HG03521 (cell line): Measurements from ENCODE around the gene CLIP3.
"Not testable (repeated sequence)": the region's sequence is repeated elsewhere in the genome, so short reads cannot be mapped to it uniquely, and the experiment has no call there.

Source experiments
- ATAC-seq: cut with Tn5 transposase; IDR thresholded peaks from one replicate; pipeline ENCODE4 v1.9.1; 2021; ENCODE audit warnings: mild to moderate bottlenecking, moderate library complexity; ENCODE audit not compliant: unreplicated experiment

CLIP3 gene

DNA sequence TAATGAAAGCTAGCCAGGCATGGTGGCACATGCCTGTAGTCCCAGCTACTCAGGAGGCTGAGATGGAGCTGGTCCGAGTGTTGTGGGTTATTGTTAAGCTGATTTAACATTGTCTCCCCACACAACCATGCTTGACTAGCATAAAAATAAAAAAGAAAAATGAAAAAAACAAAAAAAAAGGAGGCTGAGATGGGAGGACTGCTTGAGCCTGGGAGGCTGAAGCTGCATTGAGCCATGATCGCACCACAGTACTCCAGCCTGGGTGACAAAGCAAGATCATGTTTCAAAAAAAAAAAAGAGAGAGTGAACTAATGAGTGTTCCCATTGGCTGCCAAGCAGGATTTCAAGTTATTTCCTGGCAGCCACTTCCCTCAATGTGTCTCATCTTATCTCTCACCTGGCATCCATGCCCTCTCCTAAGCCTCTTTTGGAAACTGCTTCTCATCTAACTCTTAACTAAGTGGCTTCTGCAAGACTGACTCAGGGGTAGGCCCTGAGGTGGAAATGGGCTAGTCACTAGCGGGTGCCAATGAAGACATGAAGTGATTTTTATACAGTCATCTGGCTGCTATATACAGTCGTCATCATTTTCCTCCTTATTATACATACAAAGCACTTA, 16.5 kb upstream of the CLIP3 start:
- ATAC-seq: no peak

DNA sequence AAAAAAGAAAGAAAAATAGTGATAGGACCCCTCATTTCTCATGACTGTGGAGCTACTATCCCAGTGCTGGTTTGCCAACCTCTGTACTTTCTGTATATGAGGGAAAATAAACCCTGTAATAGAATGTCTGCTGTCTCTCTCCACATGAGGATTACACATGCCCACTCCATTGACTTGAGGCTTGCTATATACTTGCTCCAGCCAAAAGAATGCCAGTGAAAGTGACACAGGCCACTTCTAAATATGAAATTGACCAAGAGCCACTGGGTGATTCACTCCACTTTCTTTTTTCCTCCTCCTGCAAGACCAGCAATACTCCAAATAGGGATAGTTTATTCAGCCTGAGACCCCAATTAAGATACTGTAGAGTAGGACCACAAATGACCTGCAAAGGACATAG, 15.2 kb upstream of the CLIP3 start:
- no peak for ATAC-seq

DNA sequence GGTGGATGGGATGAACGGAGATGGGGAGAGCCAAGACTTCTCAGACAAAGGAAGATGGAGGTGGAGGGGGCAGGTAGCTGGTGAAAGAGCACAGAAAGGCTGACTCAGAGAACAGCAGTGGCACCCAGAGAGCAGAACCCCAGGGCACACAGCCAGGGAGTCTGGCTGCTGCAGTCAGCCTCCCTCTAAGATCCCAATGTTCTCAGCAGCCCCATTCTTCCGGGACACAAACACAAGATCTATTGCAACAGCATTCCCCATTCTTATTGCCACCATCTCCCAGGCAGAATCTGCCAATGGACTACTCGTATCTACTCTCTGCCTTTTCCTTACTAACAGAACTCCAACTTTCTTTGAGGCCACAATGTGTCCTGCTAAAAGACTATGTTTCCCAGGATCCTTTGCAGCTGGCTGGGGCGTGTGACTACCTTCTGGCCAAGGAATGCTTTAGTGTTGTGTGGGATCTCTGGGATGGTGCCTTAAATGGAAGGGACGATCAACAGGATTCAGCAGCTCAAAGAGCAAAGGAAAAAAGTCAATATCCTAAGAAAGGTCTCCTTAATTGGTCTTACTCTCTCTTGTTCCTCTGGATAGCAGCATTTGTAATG, 13.9 kb upstream of the CLIP3 start:
- ATAC-seq: no peak

DNA sequence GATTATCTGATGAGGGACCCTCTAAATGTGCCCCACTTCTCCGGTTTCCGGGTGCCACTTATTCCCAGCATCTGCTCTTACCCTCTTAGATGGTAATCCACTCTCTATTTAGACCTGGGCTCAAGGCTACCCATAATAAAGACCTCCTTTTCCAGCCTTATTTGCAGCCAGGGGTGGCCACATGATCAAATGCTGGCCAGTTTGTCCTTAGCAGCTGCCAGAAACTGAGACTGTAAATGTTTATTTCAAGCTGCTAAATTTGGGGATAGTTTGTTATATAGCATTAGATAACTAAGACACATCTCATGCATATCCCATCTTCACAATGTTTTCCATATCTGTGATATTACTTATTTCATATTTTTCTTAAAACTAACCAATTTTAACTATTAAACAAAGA, 11.3 kb upstream of the CLIP3 start:
- ATAC-seq: no peak

DNA sequence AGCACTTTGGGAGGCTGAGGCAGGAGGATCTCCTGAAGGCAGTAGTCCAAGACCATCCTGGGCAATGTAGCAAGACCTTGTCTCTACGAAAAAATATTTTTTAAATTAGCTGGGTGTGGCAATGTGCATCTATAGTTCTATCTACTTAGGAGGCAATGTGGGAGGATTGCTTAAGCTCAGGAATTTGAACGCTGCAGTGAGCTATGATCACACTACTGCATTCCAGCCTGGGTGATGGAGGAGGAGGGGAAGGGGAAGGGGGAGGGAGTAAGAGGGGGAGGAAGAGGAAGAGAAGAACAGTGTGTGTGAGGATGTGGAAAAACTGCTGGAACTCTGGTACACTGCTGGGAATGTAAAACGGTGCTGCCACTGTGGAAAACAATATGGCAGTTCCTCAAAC, 9.2 kb upstream of the CLIP3 start:
- ATAC-seq: no peak

DNA sequence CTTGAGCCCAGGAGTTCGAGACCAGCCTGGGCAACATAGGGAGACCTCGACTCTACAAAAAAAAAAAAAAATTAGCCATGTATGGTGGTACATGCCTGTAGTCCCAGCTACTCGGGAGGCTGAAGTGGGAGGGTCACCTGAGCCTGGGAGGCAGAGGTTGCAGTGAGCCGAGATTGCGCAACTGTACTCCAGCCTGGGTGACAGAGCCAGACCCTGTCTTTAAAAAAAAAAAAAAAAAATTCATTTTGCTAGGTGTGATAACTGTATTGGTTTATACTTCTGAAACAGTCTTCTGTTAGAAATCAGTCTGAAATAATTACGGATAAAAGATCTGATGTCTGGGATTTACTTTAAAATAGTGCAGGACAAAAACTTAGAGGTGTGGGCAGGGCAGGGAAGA, 8.4 kb upstream of the CLIP3 start:
- ATAC-seq: not testable (repeated sequence)

DNA sequence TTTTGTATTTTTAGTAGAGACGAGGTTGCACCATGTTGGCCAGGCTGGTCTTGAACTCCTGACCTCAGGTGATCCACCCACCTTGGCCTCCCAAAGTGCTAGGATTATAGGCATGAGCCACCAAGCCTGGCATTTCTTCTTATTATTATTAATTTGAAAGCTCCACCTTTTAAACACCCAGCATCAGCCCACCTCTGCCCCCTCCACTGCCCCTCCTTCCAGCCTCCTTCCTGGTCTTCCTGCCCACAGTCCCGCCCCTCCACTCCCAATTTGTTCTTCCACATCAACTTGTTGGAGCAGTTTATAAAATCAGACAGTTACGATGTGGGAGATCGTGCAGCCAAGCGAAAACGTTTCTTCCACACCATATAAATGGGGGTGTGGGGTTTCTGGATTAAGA, 7.8 kb upstream of the CLIP3 start:
- ATAC-seq: no peak

DNA sequence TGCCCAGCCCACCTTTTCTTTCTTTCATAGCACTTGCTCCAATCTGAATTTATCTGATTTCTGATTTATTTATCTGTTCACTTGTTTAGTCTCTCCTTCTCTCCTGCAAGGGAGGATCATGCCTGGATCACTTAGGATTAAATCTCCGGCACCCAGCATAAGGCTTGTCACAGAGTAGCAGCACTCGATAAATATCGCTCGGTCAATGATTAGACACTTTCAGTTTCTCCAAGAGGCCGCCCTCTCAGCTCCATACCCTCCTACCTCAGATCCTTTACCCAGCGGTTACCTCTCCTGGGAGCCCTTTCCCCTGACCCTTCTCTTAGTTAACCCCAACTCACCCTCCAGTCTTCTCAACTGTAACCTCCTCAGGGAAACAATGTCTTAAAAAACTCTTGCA, 1.4 kb downstream of the CLIP3 start:
- no peak for ATAC-seq

DNA sequence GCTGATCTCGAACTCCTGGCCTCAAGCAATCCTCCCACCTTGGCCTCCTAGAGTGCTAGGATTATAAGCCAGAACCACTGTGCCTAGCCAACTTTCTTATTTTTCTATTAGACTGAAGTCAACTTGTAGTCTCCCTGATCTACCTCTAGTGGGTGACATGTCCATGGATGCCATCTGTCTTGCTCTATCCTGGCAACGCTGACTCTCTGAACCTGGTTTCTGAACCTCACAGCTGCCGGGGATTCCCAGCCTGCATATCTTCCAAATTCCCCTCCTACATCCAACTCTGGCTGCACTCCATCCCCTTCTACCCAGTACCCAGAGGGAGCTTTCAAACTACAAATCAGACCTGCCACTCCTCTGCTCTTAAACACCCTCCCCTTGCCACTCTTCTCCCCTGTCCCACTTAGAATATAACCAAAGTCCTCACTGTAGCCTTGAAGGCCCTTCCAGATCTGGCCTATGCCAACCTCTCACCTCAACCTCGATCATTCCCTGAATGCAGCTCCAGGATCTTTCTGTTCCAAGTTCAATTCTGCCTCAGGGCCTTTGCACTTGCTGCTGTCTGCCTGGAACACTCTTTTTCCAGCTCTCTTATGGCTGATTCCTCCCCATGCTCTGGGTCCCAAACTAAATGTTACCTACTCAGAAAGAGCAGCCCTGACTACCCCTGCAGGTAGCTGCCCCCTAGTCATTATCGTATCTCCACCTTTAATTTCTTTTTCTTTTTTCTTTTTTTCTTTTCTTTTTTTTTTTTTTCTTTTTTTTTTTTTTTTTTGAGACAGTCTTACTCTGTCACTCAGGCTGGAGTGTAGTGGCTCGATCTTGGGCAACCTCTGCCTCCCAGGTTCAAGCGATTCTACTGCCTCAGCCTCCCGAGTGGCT, 2.2 kb downstream of the CLIP3 start:
- ATAC-seq: no peak

DNA sequence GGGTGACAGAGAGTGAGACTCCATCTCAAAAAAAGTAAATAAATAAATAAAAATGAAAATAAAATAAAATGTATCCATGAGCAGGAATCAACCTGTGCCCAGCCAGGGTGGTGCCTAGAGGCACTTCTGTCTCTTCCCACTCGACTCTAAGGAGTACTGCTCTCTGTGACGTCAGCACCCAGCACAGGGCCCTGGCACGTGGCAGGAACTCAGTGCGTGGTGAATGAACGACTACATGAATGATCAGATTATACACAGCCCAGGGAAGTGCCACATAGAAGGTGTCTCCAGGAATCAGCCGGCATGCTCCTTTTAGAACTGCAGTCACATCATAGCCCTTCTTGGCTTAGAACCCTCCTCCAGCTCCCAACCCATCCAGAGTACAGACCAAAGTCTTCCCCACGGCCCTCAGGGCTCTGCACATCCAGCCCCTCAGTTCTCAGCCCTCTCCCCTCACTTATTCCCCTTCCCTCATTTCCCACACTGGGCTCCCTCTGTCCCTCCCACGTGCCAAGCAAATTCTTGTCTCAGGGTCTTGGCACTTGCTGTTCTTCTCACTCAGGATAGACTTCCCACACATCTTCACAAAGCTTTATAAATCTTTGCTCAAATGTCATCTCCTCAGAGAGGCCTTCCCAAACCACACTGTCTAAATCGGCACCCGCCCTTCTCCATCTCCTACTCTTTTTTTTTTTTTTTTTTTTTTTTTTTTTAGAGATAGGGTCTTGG, 4.2 kb downstream of the CLIP3 start:
- no peak for ATAC-seq

DNA sequence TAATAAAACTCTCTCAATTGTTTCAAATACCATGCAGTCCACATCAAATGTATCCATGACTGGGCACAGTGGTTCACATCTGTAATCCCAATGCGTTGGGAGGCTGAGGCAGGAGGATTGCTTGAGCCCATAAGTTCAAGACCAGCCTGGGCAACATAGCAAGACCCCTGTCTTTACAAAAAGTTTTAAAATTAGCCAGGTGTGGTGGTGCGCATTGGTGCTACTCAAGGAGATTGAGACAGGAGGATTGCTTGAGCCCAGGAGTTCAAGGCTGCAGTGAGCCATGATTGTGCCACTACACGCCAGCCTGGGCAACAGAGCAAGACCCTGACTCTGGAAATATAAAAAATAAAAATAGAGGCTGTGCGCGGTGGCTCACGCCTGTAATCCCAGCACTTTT, 5.0 kb downstream of the CLIP3 start:
- ATAC-seq: no peak

DNA sequence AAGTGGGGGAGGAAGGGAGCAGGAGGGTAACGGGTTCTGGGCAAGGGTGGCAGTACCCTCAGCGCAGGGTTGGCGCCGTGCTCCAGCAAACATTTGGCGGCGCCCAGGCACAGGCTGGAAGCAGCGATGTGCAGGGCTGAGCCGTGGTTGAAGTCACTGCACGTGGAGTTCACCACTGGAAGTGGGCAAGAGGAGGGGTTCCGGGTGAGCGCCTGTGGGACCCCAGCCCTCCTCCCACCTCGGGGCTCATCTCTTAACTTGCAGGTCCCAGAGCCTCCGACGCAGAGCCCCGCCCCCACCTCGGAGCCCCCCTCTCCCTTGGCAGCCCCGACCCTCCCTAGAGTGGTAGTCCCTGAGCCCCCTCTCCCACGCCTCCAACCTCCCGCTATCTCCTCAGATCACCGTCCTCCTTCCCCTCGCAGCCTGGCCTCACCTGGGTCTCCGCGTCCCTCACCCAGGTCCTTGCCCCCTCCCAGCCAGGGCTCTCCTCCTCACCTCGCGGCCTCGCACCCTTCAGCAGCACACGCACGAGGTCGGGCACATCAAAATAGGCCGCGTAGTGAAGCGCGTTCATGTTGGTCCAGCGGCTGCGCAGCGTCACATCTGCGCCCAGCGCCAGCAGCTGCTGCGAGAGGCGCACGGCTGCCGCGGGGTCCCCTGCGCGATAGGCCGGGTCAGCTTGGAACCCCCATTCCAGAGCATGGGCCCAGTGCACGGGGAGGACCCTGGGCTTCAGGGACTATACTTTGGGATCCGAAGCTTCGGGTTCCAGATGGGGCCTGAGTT, 6.4 kb downstream of the CLIP3 start:
- no peak for ATAC-seq

DNA sequence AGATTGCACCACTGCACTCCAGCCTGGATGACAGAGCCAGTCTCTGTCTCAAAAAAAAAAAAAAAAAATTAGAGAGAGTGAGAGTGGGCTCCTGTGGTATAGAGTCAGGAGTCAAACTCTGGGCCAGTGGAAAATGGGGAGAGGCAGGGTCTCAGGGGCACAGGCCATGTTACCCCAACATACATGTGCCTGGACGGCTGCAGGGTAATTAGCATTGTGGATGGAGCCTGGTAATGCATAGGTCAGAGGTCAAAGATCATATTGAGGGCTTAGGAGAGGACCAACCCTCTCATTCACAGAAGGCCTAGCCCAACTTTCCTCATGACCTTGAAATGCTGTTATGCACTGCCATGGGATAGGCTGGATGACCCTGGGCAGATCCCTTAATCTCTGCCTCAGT, 7.1 kb downstream of the CLIP3 start:
- ATAC-seq: no peak

DNA sequence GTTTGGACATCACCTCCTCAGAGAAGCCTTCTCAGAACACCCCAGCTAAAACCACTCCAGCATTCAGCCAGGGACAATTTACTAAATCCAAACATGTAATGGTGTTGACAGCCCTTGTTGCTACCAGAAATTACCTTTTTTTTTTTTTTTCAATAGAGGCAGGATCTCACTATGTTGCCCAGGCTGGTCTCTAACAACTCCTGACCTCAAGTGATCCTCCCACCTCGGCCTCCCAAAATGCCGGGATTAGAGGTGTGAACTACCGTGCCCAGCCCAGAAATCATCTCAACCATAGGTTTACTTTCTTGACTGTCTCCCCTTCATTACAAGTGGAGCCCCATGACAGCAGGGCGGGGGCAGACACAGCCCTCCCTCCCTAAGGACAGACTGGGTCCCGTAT, 9.2 kb downstream of the CLIP3 start:
- no peak for ATAC-seq

DNA sequence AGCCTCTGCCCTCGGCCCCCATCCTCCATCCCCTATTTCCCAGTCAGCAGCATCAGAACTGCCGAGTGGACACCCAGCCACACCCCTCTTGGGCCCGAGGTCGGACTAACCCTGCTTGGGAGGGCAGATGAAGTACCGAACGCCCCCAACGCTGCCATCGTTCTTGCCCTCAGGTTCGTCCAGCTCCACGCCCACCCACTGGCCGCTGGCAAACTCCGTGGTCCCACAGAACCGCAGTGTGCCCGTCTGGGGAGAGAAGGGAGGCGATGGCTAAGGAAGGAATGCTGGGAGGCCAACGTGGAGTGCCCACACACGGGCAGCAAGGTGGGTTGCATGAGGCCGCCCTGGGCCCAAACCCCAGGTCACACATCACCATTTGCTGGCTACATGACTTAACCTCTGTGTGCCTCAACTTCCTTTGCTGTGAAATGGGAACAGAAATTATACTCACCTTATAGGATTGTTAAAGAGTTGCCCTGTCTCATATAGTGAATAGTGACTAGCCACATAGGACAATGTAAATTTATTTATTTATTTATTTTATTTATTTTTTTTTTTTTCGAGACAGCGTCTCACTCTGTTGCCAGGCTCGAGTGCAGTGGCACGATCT, 13.5 kb downstream of the CLIP3 start:
- no peak for ATAC-seq

DNA sequence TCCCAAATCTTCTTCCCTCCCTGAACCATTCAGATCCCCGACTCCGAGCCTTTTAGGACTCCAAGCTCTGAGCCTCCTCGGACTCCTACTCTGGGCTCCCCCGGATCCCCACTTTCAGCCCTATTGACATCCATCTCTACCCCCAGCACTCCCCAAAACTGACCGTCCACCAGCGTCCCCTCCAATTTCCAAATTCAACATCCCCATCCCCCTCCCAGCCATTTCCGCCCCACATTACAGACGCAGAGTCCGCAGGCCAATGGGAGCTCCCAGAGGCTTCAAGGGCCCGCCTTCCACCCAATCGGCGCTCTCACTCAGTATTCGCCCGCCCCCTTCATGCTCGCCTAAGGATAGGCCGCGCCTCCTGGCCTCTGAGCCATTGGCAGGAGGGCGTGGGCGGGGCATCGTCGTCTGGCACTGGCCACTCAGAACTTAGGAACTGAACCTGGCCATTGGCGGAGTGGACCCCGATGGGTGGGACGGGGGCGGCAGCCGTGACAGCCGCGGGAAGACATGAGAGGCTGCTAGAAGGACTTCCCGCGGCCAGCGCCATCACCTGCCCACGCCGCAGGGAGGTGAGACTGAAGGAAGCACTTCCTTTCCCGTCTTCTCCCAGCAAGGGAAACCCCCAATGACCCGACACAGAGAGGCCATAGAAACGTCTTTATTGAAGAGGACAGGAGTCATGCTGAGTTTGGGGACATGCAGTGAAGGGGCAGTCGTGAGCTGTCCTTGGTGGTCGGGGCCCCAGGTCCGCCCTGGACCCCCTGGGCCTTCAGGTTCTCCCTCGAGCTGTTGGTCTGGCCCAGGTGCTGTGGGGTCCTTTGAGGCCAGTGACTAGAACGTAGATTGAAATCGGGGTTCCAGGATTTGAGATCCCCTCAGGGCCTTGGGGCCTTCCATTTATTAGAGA, 18.4 kb downstream of the CLIP3 start, which contains the start of gene ALKBH6:
TSS of gene ALKBH6 (minus strand) at position 202 of the 913 bp plus-strand sequence. CDS start 816 bp downstream, outside the sequence.
- peak; percentile 96 for ATAC-seq

DNA sequence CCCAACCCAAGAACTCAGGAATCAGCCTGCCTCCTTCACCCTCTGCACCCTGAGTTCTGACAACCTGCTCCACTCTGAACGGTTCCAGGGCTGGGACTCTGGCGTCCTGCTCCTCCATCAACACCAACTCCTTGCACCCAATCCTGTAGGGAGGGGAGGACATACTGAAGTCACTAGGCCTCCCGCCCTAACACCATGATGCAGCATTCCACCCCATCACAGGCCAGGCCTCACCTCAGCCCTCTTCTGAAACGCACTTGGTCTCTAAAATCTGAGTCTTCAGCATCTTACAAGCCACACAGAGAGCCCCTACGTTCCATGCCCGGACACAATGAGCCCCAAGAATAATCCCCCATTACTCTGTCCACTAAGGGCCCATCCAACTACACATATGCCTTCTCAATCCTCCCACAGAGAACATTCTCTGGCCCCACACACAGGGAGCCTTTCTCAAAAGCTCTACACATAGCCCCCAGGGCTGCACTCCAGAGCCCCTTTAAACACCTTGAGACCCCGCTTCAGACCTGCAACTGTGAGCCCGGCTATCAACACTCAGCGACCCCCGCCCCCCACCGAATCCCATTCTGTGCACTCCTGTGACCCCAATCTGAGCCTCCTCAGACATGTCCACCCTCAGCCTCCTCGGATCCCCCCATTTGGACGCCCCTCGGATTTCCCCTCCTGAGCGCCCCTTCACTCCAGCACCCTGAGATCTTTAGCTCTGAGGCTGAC, 19.2 kb downstream of the CLIP3 start:
- no peak for ATAC-seq

DNA sequence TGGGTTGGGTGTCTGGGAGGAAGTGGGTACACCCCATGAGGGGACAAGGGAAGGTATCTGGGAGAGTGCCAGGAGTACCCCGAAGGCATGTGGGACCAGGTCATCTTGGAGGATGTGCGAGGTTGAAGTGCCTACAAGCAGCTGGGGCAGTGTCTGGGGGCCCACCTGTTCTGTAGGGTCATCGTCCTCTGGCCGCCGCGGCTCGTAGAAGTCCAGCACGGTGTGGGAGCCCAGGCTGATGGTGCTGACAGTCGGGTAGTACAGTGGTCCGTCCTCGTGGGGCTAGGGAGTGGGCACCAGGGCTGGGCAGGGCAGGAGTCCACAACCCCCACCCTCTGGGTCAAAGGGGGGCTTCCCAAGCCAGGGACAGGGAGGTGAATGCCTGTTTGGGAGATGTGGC, 22.3 kb downstream of the CLIP3 start:
- no peak for ATAC-seq
